HEK293 (cell line): ENCODE data around the gene ARHGAP10.

Experiments used
- CTCF ChIA-PET: fragments of 350-600 bp; formaldehyde crosslinking; extraction: SDS; loops from one replicate; lab custom pipeline; 2021; ENCODE audit warnings: antibody characterized with exemption; lab: Yijun Ruan, JAX
- POLR2A ChIA-PET: fragments of 300-600 bp; formaldehyde crosslinking; extraction: SDS; loops from one replicate; lab custom pipeline; 2020; ENCODE audit warnings: antibody characterized with exemption, inconsistent platforms; lab: Yijun Ruan, JAX
- H3K27ac ChIP-seq: fragments of 200-500 bp; sonication (Bioruptor generic); 2 replicates; pipeline ENCODE4 v1.5.1; 2014; ENCODE audit warnings: low read depth, low read length, control low read depth, inconsistent platforms; ENCODE audit errors: extremely low read depth
- H3K36me3 ChIP-seq, 2 experiments: fragments of 200-500 bp in 1 of 2; sonication (Bioruptor generic) in 1 of 2; 1 replicate in 1 of 2; 2 replicates in 1 of 2; pipeline ENCODE4 v1.5.1; 2014 to 2017; ENCODE audit warnings: inconsistent platforms in 2 of 2, low read length in 2 of 2; ENCODE audit not compliant: control insufficient read depth in 2 of 2, insufficient read depth in 1 of 2
- H3K4me1 ChIP-seq: fragments of 200-500 bp; sonication (Bioruptor generic); 2 replicates; pipeline ENCODE4 v1.5.1; 2014; ENCODE audit warnings: mild to moderate bottlenecking, low read length, inconsistent platforms; ENCODE audit not compliant: control insufficient read depth, insufficient read depth
- H3K4me3 ChIP-seq: 2 replicates; pipeline ENCODE4 v1.5.1; 2011; ENCODE audit warnings: low read depth, mild to moderate bottlenecking, control low read depth, low read length, moderate library complexity
- H3K9me3 ChIP-seq: fragments of 200-500 bp; sonication (Bioruptor generic); 2 replicates; pipeline ENCODE4 v1.5.1; 2014; ENCODE audit warnings: low read depth, low read length, inconsistent platforms; ENCODE audit not compliant: control insufficient read depth, insufficient read depth
- FEZF1 ChIP-seq: fragments of 450-650 bp; formaldehyde crosslinking; IDR thresholded peaks from 2 replicates; pipeline ENCODE4 v1.5.1; 2016; ENCODE audit warnings: missing biosample characterization, missing genetic modification characterization
- KLF10 ChIP-seq: fragments of 450-650 bp; IDR thresholded peaks from 2 replicates; pipeline ENCODE4 v1.5.1; 2018; ENCODE audit warnings: missing biosample characterization, mild to moderate bottlenecking, missing genetic modification characterization
- OSR2 ChIP-seq: fragments of 450-650 bp; formaldehyde crosslinking; IDR thresholded peaks from 2 replicates; pipeline ENCODE4 v1.5.1; 2016; ENCODE audit warnings: missing biosample characterization, missing genetic modification characterization
- OVOL3 ChIP-seq: fragments of 450-650 bp; formaldehyde crosslinking; IDR thresholded peaks from 2 replicates; pipeline ENCODE4 v1.5.1; 2016; ENCODE audit warnings: missing biosample characterization, missing genetic modification characterization
- PRDM10 ChIP-seq: fragments of 450-650 bp; formaldehyde crosslinking; IDR thresholded peaks from 2 replicates; pipeline ENCODE4 v1.5.1; 2016; ENCODE audit warnings: missing biosample characterization, missing genetic modification characterization
- PRDM4 ChIP-seq: fragments of 450-650 bp; formaldehyde crosslinking; IDR thresholded peaks from 2 replicates; pipeline ENCODE4 v1.5.1; 2017; ENCODE audit warnings: missing biosample characterization, missing genetic modification characterization
- PRDM6 ChIP-seq: fragments of 450-650 bp; formaldehyde crosslinking; IDR thresholded peaks from 2 replicates; pipeline ENCODE4 v1.5.1; 2017; ENCODE audit warnings: missing biosample characterization, missing genetic modification characterization
- SCRT1 ChIP-seq: fragments of 450-650 bp; formaldehyde crosslinking; IDR thresholded peaks from 2 replicates; pipeline ENCODE4 v1.5.1; 2016; ENCODE audit warnings: missing biosample characterization, missing genetic modification characterization, borderline replicate concordance
- WT1 ChIP-seq: fragments of 450-650 bp; formaldehyde crosslinking; IDR thresholded peaks from 2 replicates; pipeline ENCODE4 v1.5.1; 2016; ENCODE audit warnings: missing biosample characterization, missing genetic modification characterization
- ZBTB17 ChIP-seq: fragments of 450-650 bp; formaldehyde crosslinking; IDR thresholded peaks from 2 replicates; pipeline ENCODE4 v1.5.1; 2016; ENCODE audit warnings: missing biosample characterization, missing genetic modification characterization
- ZFP37 ChIP-seq: fragments of 450-650 bp; formaldehyde crosslinking; IDR thresholded peaks from 2 replicates; pipeline ENCODE4 v1.5.1; 2016; ENCODE audit warnings: missing biosample characterization, missing genetic modification characterization
- ZNF121 ChIP-seq: fragments of 450-650 bp; formaldehyde crosslinking; IDR thresholded peaks from 2 replicates; pipeline ENCODE4 v1.5.1; 2016; ENCODE audit warnings: missing biosample characterization, missing genetic modification characterization
- ZNF146 ChIP-seq: fragments of 450-650 bp; formaldehyde crosslinking; IDR thresholded peaks from 2 replicates; pipeline ENCODE4 v1.5.1; 2016; ENCODE audit warnings: missing biosample characterization, missing genetic modification characterization
- ZNF280D ChIP-seq: fragments of 450-650 bp; formaldehyde crosslinking; IDR thresholded peaks from 2 replicates; pipeline ENCODE4 v1.5.1; 2016; ENCODE audit warnings: missing biosample characterization, missing genetic modification characterization
- ZNF335 ChIP-seq: fragments of 450-650 bp; formaldehyde crosslinking; conservative IDR thresholded peaks from 2 replicates; pipeline ENCODE4 v1.5.1; 2016; ENCODE audit warnings: missing biosample characterization, missing genetic modification characterization
- ZNF426 ChIP-seq: fragments of 450-650 bp; formaldehyde crosslinking; IDR thresholded peaks from 2 replicates; pipeline ENCODE4 v1.5.1; 2017; ENCODE audit warnings: missing biosample characterization, missing genetic modification characterization, mild to moderate bottlenecking, inconsistent platforms, moderate library complexity
- ZNF473 ChIP-seq: fragments of 450-650 bp; formaldehyde crosslinking; IDR thresholded peaks from 2 replicates; pipeline ENCODE4 v1.5.1; 2017; ENCODE audit warnings: missing biosample characterization, missing genetic modification characterization
- ZNF558 ChIP-seq: fragments of 450-650 bp; formaldehyde crosslinking; IDR thresholded peaks from 2 replicates; pipeline ENCODE4 v1.5.1; 2016; ENCODE audit warnings: missing biosample characterization, missing genetic modification characterization
- ZNF596 ChIP-seq: fragments of 450-650 bp; IDR thresholded peaks from 2 replicates; pipeline ENCODE4 v1.5.0; 2018; ENCODE audit warnings: missing biosample characterization, mild to moderate bottlenecking, missing genetic modification characterization, moderate library complexity
- ZNF623 ChIP-seq: fragments of 450-650 bp; formaldehyde crosslinking; IDR thresholded peaks from 2 replicates; pipeline ENCODE4 v1.5.1; 2016; ENCODE audit warnings: missing biosample characterization, missing genetic modification characterization
- ZNF626 ChIP-seq: fragments of 450-650 bp; sonication (Bioruptor Pico); formaldehyde crosslinking; IDR thresholded peaks from 2 replicates; pipeline ENCODE4 v1.5.1; 2018; ENCODE audit warnings: missing biosample characterization, missing genetic modification characterization, inconsistent platforms
- ZNF785 ChIP-seq: fragments of 450-650 bp; formaldehyde crosslinking; IDR thresholded peaks from 2 replicates; pipeline ENCODE4 v1.5.1; 2016; ENCODE audit warnings: missing biosample characterization, missing genetic modification characterization

ARHGAP10 gene

GRCh38 chr4:147760176-147760575 lies 28.3 kb downstream of the ARHGAP10 start (continued):
- TF ChIP-seq ZNF280D (no peak), ZNF596 (tag by site-specific recombination) (no peak), ZNF426 (tag by site-specific recombination) (no peak), ZNF473 (tag by site-specific recombination) (no peak)

GRCh38 chr4:147760695-147761094 lies 28.8 kb downstream of the ARHGAP10 start:
- Histone ChIP-seq H3K27ac (no peak overlapping the region), H3K4me1 (peaks cover 14% of the 10 kb centered on the region), H3K9me3 (no peaks in the 10 kb centered on the region), H3K36me3 (no peaks in the 10 kb centered on the region), H3K4me3 (no peak overlapping the region)
- ChIA-PET CTCF (interaction anchor here (0.7 kb wide), 1 partner anchor 279 kb away, joined by 3 read pairs; no protein-coding TSS in a partner anchor), POLR2A (no interaction called here)
- TF ChIP-seq PRDM10 (tag by site-specific recombination) (peak; percentile 38), ZNF121 (tag by site-specific recombination) (peak; percentile 88; the same call in 1 of the 2 replicates), FEZF1 (tag by site-specific recombination) (peak; percentile 90), ZNF335 (tag by site-specific recombination) (peak; percentile 45), ZFP37 (tag by site-specific recombination) (no peak), ZNF785 (tag by site-specific recombination) (no peak)

GRCh38 chr4:147761218-147761883 lies 29.5 kb downstream of the ARHGAP10 start:
- ChIA-PET CTCF (interaction anchor here (0.7 kb wide), 1 partner anchor 280 kb away, joined by 3 read pairs; no protein-coding TSS in a partner anchor), POLR2A (interaction anchor here (0.5 kb wide), 1 partner anchor 9 kb away, joined by 10 read pairs; no protein-coding TSS in a partner anchor)
- Histone ChIP-seq H3K27ac (no peak overlapping the region), H3K4me1 (peaks cover 11% of the 10 kb centered on the region; the same call in 1 of the 2 replicates), H3K36me3 (no peaks in the 10 kb centered on the region), H3K9me3 (no peaks in the 10 kb centered on the region), H3K4me3 (no peak overlapping the region)
- TF ChIP-seq ZNF623 (tag by site-specific recombination): no peak
- TF ChIP-seq ZBTB17 (tag by site-specific recombination): no peak
- peak; percentile 40; the same call in 1 of the 2 replicates for TF ChIP-seq WT1 (tag by site-specific recombination)
- TF ChIP-seq ZNF335 (tag by site-specific recombination): no peak
- TF ChIP-seq ZNF146 (tag by site-specific recombination): no peak
- no peak for TF ChIP-seq PRDM4
- no peak for TF ChIP-seq ZNF558 (tag by site-specific recombination)
- peak; percentile 34; the same call in 1 of the 2 replicates for TF ChIP-seq SCRT1 (tag by site-specific recombination)
- TF ChIP-seq OVOL3: no peak
- peak; percentile 83 for TF ChIP-seq OSR2 (tag by site-specific recombination)
- TF ChIP-seq KLF10 (tag by site-specific recombination): 0 out of 2 replicates have a peak, but pooled peaks have one; percentile 27
- no peak for TF ChIP-seq ZNF626 (tag by site-specific recombination)
- TF ChIP-seq PRDM6 (tag by site-specific recombination): peak; percentile 93
